GM12878 (cell line): ENCODE measurements around the gene PRRT1. TPM values are rescaled to one million over a fixed set of nuclear protein-coding genes. Genes with fewer than 3 reads are reported as not detected.

ENCODE experiments used
- CBFB ChIP-seq: IDR thresholded peaks from 2 replicates; pipeline ENCODE4 v1.6.1; 2016; ENCODE audit warnings: antibody characterized with exemption, low read depth
- CHD2 ChIP-seq: IDR thresholded peaks from 2 replicates; pipeline ENCODE4 v1.6.1; 2011; ENCODE audit warnings: low read depth, low read length, improper control_type of control experiment, borderline replicate concordance
- CREM ChIP-seq: IDR thresholded peaks from 2 replicates; pipeline ENCODE4 v1.6.1; 2014; ENCODE audit warnings: antibody characterized with exemption, low read depth
- CTCF ChIP-seq, 3 experiments: IDR thresholded peaks in 2 of 3; conservative IDR thresholded peaks in 1 of 3; 2 replicates each; pipeline ENCODE4 v1.5.1; 2011; ENCODE audit warnings: low read depth in 3 of 3, low read length in 3 of 3, mild to moderate bottlenecking in 3 of 3, control low read depth in 2 of 3, moderate library complexity in 2 of 3, inconsistent platforms in 1 of 3, mixed read lengths in 1 of 3; ENCODE audit not compliant: control insufficient read depth in 2 of 3, insufficient read depth in 1 of 3; ENCODE audit errors: extremely low read depth in 1 of 3
- CUX1 ChIP-seq: IDR thresholded peaks from 2 replicates; pipeline ENCODE4 v1.6.1; 2012; ENCODE audit warnings: improper control_type of control experiment, low read depth, low read length; ENCODE audit not compliant: insufficient replicate concordance
- DPF2 ChIP-seq: fragments of 450-650 bp; IDR thresholded peaks from 2 replicates; pipeline ENCODE4 v1.6.1; 2017; ENCODE audit warnings: mild to moderate bottlenecking
- EP300 ChIP-seq, 2 experiments: fragments of 150-350 bp in 1 of 2; IDR thresholded peaks; 2 replicates each; pipeline ENCODE4 v1.6.1; 2011 to 2012; ENCODE audit warnings: low read depth in 2 of 2, low read length in 2 of 2, borderline replicate concordance in 1 of 2, improper control_type of control experiment in 1 of 2, inconsistent platforms in 1 of 2; ENCODE audit not compliant: control insufficient read depth in 1 of 2
- ETV6 ChIP-seq, 2 experiments: fragments of 450-650 bp in 1 of 2; IDR thresholded peaks in 1 of 2; conservative IDR thresholded peaks in 1 of 2; 2 replicates each; pipeline ENCODE4 v1.6.1; 2014; ENCODE audit warnings: antibody characterized with exemption in 1 of 2, borderline replicate concordance in 1 of 2, low read depth in 1 of 2, mild to moderate bottlenecking in 1 of 2, moderate library complexity in 1 of 2
- HSF1 ChIP-seq: fragments of 150-350 bp; IDR thresholded peaks from 2 replicates; pipeline ENCODE4 v1.6.1; 2014; ENCODE audit warnings: mild to moderate bottlenecking, low read depth, low read length
- MYC ChIP-seq: IDR thresholded peaks from 2 replicates; pipeline ENCODE4 v1.6.1; 2011; ENCODE audit warnings: mild to moderate bottlenecking, low read length, moderate library complexity, inconsistent platforms; ENCODE audit not compliant: insufficient read depth, insufficient replicate concordance, insufficient read length, severe bottlenecking
- NFYA ChIP-seq: IDR thresholded peaks from 2 replicates; pipeline ENCODE4 v1.6.1; 2011; ENCODE audit warnings: low read depth, mild to moderate bottlenecking, low read length, improper control_type of control experiment, borderline replicate concordance
- POU2F2 ChIP-seq: IDR thresholded peaks from 3 replicates; pipeline ENCODE4 v1.6.1; 2011; ENCODE audit warnings: low read depth, mild to moderate bottlenecking, low read length, borderline replicate concordance
- RAD21 ChIP-seq: IDR thresholded peaks from 2 replicates; pipeline ENCODE4 v1.6.1; 2011; ENCODE audit warnings: mild to moderate bottlenecking, low read depth, low read length, moderate library complexity; ENCODE audit not compliant: insufficient read depth
- SMC3 ChIP-seq: IDR thresholded peaks from 2 replicates; pipeline ENCODE4 v1.6.1; 2011; ENCODE audit warnings: low read length, improper control_type of control experiment, borderline replicate concordance
- SP1 ChIP-seq: IDR thresholded peaks from one replicate; pipeline ENCODE4 v1.6.1; 2011; ENCODE audit warnings: low read depth, low read length
- SPI1 ChIP-seq: IDR thresholded peaks from 2 replicates; pipeline ENCODE4 v1.6.1; 2011; ENCODE audit warnings: low read depth, mild to moderate bottlenecking, low read length, moderate library complexity, borderline replicate concordance; ENCODE audit not compliant: insufficient read depth
- STAT1 ChIP-seq: fragments of 450-650 bp; conservative IDR thresholded peaks from 2 replicates; pipeline ENCODE4 v1.6.1; 2014; ENCODE audit warnings: antibody characterized with exemption, mild to moderate bottlenecking
- TAF1 ChIP-seq: IDR thresholded peaks from 2 replicates; pipeline ENCODE4 v1.6.1; 2011; ENCODE audit warnings: mild to moderate bottlenecking, low read depth, low read length, borderline replicate concordance
- ZNF622 ChIP-seq: fragments of 450-650 bp; IDR thresholded peaks from 2 replicates; pipeline ENCODE4 v1.6.1; 2017; ENCODE audit warnings: mild to moderate bottlenecking, inconsistent platforms
- polyA plus RNA-seq, 11 experiments: library from polyadenylated mRNA; depleted of rRNA in 4 of 11; unstranded in 6 of 11; stranded (reverse) in 5 of 11; fragments of >200 nt; fragmentation: Nextera tagmentation in 4 of 11; fragmentation: Illumina TruSeq in 1 of 11; extraction: Ambion mirVana in 4 of 11; extraction: Trizol in 1 of 11; gene quantifications; 1 replicate in 1 of 11; 2 replicates in 10 of 11; pipeline versions ENCODE4 v1.2.1 to v1.2.3, GENCODE V29; 2011 to 2016; ENCODE audit warnings: inconsistent platforms in 2 of 11, missing spikeins in 2 of 11, low read depth in 1 of 11
- total RNA-seq, 4 experiments: library from RNA; depleted of rRNA in 3 of 4; stranded (reverse); fragments of >200 nt in 3 of 4; fragmentation: Illumina TruSeq in 1 of 4; extraction: Trizol in 1 of 4; gene quantifications; 2 replicates each; pipeline versions ENCODE4 v1.2.1 to v1.2.3, GENCODE V29; 2013 to 2021

PRRT1 gene
- total and polyA plus RNA-seq, 10 of the 15 experiments (the other 5 are each of a cell fraction or from before 2014, with no cell fraction given), result 0.04 to 0.15 (median 0.10) TPM; not detected in 6

GRCh38 chr6:32154514-32155161 is 2.9 kb upstream of the PRRT1 start (continued):
- no peak for TF ChIP-seq NFYA
- no peak for TF ChIP-seq TAF1
- peak; percentile 71 for TF ChIP-seq RAD21
- TF ChIP-seq CTCF (IDR thresholded peaks at IDR 0.05 in 2 of 3, conservative IDR thresholded peaks at IDR 0.05 in 1 of 3; ENCODE audit: control insufficient read depth in 2 of 3, extremely low read depth in 1 of 3, insufficient read depth in 1 of 3, low read depth in 3 of 3, low read length in 3 of 3), result peak; percentile 53 to 73 (median 65)
- peak; percentile 30; the same call in 1 of the 3 replicates for TF ChIP-seq POU2F2
- TF ChIP-seq CREM, result no peak
- no peak for TF ChIP-seq ETV6 (conservative IDR thresholded peaks at IDR 0.05 in 1 of 2, IDR thresholded peaks at IDR 0.05 in 1 of 2; ENCODE audit: borderline replicate concordance in 1 of 2, low read depth in 1 of 2)
- peak; percentile 32; the same call in 1 of the 2 replicates for TF ChIP-seq SPI1
- no peak for TF ChIP-seq CBFB
- no peak for TF ChIP-seq MYC
- peak; percentile 26; the same call in 1 of the 2 replicates for TF ChIP-seq DPF2
- no peak for TF ChIP-seq HSF1
- TF ChIP-seq SMC3, result peak; percentile 51; the same call in 1 of the 2 replicates
- TF ChIP-seq EP300 (IDR thresholded peaks at IDR 0.05; ENCODE audit: borderline replicate concordance in 1 of 2, control insufficient read depth in 1 of 2, low read depth in 2 of 2, low read length in 2 of 2), result no peak
- TF ChIP-seq CUX1, result no peak
- TF ChIP-seq STAT1, result no peak
- TF ChIP-seq CHD2, result no peak
- no peak for TF ChIP-seq SP1
- TF ChIP-seq ZNF622, result no peak
